ENCODE results near the gene RTN4RL2.

The RTN4RL2 gene

DNA sequence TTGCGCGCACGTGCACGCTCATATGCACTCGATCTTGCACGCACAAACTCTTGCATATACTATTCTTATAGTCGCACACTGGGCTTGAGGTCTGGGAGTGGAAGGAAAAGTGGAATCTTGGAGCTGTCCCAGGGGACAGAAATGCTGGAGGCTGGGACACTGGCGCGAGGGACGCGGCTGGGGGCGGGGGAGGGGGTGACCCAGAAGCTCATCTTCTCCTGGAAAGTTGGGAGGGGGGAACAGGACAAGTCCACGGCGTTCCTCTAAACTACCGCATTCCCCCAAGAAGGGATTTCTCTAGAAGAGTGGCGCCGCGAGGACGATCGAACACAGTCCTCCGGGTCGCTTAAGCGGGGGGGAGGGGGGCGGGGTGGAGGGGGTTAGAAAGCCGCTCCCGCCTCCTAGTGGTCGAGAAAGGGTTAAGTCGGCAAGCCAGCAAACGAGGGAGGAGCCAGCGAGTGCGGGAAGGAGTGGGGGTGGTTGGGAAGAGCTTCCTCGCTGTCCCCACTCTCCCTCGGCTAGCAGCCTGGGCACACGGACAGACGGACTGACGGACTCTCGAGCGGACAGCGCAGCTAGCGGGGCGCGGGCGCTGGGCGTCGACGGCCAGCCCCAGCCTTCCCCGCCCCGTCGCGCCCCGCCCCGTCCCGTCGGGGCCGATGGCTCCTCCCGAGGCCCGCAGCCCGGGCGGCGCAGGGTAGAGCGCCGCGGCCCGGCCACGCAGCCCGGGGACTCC is at the start of gene RTN4RL2:
TSS of gene RTN4RL2 (plus strand) at position 507 of the 736 bp plus-strand sequence. CDS start 338 bp downstream, outside the sequence.
- intact Hi-C loops (cut with DNase I) = no loop called here
- peak in 4 of 10 donors; percentile 58 to 93 (median 89) for DNase-seq

DNA sequence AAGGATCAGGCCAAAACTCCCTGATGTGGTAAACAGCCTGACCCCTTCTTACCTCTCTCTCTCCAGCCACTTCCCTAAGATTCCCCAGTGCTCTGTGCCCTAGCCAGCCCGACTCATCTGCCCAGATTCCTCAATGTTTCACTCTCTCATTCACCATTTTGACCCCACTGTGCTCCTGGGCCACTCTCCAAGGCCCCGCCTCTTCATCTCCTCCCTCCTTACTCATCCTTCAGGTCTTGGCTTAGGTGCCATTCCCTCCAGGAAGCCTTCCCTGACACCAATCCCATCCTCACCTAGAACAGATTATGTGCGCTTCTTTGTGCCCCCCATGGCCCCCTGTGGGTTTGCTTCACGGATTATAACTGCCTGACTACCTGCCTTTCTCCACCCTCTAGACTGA is 46.6 kb upstream of the RTN4RL2 start:
- intact Hi-C loops (cut with DNase I) = no loop called here
- no peak for DNase-seq

DNA sequence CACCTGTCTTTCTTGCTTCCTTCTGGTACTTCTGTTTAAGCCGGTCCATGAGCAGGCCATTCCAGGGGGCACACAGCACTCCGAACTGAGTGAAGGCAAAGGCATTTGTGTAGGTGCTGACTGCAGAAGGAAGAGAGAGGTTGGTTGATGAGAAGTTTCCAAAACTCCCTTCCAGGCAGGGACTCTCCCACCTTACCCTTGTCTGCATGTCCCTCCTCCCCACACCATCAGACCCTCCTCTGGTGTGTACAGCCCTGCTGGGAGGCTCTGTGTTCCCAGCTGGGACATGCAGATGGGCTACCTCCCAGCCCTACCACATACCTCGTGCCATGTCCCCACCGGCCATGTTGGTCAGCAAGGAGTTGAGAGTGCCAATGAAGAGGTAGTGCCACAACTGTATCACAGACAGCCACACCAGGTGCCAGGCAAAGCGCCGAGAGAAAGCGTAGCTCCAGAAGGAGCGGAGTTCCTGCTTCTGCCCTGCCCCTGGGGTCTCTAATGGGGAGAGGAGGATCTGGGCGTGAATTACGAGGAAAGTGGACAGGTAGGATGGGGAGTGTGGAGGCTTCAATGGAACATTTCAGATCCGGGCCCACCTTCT is 45.6 kb upstream of the RTN4RL2 start:
- intact Hi-C loops (cut with DNase I) = no loop called here
- DNase-seq = no peak

DNA sequence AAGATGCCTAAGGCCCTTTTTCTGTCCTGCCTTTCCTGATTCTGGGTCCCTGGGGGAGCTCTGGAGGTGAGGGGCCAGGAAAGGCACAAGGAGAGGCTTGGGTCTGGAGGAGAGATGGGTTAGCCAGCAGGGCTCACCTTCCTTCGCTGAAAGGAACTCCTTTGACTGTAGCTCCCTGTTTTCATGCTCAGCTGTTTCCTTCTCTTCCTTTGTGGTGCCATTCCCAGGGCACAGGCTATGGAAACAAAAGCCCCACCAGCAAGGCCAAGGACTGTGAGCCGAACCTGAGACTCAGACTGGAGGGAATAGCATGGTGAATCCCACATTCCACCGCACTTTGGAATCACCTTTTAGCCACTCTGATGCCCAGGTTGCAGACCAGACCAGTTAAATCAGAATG is 43.9 kb upstream of the RTN4RL2 start:
- DNase-seq = no peak
- intact Hi-C loops (cut with DNase I) = no loop called here

DNA sequence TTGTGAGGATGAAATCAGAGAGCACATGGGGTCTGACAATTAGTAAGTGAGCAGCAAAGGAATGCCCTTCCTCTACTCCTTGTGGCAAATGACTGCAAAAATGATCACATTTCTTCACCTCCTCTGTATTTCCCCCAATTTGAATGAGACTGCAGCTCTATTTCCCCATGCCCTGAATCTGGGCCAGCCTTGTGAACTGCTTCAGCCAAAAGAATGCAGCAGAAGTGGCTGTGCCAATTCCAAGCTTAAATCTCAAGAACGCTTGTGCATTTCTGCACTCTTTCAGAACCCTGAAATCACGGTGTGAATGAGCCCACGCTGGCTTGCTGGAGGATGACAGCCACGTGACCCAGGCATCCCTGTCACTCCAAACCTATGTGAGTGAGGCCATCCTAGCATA is 43.3 kb upstream of the RTN4RL2 start:
- no peak for DNase-seq
- intact Hi-C loops (cut with DNase I) = no loop called here

DNA sequence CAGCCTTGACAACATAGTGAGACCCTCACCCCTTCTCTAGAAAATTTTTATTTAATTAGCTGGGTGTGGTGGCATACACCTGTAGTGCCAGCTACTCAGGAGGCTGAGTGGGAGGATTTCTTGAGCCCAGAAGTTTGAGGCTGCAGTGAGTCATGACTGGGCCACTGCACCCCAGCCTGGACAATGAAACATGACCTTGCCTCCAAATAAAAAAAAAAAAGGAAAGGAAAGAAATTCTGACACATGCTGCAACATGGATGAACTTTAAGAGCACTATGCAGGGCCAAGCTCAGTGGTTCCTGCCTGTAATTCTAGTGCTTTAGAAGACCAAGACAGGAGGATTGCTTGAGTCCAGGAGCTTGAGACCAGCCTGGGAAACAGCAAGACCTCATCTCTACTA is 42.2 kb upstream of the RTN4RL2 start:
- intact Hi-C loops (cut with DNase I) = no loop called here
- DNase-seq = no peak

DNA sequence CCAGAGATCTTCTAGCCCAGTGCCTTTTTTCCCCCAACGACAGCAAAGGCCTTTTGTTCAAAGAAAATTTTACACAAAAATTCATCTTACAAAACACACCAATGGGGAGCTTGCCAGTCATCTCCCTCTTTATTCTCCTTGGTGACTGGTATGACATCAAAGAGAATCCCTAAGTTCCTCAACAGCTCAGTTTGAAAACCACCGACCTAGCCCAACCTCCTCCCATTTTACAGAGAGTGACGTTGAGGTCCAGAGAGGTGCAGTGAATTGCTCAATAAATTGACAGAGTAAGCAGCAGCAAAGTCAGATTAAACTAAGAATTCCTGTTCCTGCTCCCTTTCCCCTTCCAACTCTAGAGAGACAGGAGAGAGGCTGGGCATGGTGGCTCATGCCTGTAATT is 41.2 kb upstream of the RTN4RL2 start:
- intact Hi-C loops (cut with DNase I) = no loop called here
- no peak for DNase-seq

DNA sequence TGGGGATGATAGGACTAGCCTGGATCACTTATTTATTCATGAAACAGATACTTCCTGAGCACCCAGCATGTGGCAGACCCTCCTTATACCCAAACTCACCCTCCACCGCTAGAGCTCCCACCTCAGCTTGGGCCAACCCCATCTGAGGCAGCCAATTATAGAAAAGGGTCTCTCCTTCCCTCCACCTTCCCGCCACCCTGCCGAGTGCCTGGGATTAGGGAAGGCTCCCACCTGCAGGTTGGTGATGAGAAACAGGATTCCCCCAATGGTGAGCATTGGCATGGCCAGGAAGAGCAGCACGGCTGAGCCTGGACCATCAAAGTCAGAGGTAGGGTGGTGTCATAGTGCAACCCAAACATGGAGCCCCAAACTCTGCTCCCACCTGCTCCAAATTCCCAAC is 39.3 kb upstream of the RTN4RL2 start:
- no peak for DNase-seq
- intact Hi-C loops (cut with DNase I) = no loop called here

DNA sequence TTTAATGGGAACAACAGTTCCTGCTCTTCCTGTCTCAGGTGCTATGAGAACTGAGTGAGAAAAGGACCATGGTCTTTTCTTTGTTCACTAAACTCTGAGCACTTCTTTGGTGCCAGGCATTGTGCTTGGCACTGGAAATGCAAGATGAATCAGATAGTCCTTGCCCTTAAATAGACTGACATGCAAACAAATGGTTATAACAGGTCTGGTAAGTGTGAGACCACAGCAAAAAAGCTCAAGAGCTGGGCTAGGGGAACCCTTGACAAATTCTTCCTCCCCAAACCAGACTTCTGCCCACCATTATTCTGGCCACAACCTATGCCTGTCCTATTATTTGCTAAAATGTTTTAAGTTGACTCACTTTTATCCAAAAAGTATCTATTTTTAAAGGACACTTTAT is 38.5 kb upstream of the RTN4RL2 start:
- intact Hi-C loops (cut with DNase I) = no loop called here
- DNase-seq = no peak

DNA sequence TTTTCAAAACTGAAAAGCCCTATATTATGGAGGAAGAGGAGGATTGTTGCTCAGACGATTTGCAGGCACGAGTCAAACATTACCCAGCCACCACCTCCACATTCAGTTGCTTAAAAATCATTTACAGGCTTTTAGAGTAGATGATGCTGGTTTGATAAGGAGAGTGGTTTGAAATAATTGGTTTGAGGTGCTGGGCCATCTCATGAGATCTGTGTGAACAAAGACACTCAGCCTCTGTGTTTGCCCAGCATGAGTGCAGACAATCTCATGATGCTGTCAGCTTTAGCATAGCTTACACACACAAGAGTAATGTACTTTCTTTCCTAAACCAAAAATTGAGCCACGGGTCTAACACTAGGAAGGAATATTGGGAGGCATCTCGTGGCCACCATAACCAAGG is 37.7 kb upstream of the RTN4RL2 start:
- intact Hi-C loops (cut with DNase I) = no loop called here
- DNase-seq = no peak

DNA sequence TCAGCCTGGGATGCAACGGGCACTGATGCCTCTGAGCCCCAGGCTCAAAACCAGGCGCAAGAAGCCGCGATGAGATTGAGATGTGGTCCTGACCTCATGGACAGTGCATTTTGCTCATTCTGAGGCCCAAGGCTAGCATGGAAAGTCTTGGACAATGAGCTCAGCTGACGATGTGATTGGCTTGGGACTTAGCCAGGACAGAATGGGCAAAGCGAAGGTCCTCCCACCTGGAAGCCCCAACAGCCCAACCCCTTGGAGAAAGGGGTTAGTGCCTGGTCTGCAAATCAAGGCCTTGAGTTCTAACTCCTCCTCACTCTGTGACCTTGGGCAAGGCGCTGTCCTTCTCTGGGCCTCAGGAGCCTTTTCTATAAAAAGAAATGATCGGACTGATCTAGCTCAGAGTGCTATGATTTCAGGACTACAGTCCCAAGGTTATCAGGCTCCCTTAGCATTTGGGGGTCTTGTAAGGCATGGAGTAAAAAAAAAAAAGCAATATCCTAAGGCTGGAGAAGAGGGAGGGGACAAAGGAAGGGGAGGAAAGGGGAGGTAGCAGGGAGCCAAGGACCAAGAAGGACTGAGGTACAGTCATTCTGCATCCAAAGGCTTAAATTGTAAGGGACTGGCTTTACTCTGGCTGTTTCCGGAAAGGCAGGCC is 36.1 kb upstream of the RTN4RL2 start:
- DNase-seq = peak in 1 of 10 donors; percentile 49
- intact Hi-C loops (cut with DNase I) = no loop called here

DNA sequence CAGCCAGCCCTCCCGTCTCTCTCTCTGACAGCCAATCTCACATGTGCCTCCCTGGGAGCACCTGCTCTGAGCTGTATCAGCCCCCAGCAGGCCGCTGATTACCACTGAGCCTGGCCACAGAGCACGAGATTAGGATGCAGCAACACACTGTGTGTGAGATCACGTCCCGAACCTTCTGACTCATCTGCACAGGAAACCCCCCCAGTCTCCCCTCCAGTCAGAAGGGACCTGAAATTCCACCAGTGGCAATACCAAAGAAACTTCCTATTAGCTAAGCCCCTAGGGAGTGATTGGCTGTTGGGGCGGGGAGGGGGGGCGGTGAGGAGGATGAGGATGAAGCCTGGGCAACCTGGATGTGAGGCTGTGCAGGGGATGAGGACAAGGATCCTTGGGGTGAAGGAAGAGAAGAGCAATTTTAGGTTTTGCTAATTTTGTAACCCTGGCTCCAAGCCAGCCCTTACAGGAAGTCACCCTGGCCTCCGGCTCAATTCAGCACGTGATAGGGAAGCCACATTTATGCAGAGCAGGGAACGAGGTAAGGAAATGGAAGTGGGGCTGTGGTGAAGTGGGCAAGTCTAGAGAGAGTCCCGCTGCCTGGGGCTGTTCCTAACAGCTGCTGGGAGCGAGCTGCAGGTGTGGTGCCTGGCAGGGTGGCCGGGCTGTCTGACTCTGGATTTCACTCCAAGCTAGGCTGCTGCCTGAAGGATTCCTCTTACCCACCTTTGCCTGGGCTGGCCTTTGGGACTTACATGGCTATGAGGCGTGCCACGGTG is 35.4 kb upstream of the RTN4RL2 start:
- intact Hi-C loops (cut with DNase I) = no loop called here
- DNase-seq = peak in 2 of 10 donors; percentile 32 to 70

DNA sequence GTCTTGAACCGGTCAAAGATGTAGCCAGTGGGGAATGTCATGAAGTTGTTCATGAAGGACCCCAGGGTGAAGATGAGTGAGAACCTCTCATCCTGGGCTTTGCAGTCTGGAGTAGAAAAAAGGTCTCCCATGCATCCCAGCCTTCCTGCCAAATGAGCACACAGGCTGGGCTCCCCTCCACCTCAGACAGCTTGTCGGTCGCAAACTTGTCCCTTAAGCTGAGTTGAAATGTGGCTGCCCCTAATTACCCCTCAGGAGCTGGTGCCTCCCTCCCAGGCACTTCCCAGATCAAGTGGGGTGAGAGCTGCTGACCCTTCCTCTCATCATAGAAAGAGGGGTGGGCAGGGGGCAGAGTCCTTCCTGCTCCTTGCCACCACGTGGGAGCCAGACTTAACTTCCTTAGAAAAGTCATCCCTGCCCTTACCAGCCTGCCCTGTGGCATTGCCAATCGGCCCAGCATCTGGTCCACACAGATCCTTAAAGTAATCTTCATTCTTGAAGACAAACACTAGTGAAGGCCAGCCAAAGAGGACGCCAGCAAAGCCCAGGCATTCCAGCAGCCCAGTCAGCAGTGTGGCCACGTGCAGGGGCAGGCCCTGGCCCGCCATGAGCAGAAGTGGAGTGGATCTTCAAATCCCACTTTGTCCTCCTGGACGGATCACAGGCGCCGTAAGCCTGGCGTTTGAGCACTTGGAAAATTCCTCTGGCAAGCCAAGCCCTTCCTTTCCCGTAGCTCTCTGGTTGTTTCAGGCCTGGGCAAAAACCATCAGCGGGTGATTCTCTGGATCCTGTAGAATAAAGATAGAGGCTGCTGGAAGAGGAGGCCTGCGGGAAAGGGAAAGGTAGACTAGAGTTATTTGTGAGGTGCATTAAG is 34.5 kb upstream of the RTN4RL2 start:
- peak in 1 of 10 donors; percentile 77 for DNase-seq
- intact Hi-C loops (cut with DNase I) = no loop called here

DNA sequence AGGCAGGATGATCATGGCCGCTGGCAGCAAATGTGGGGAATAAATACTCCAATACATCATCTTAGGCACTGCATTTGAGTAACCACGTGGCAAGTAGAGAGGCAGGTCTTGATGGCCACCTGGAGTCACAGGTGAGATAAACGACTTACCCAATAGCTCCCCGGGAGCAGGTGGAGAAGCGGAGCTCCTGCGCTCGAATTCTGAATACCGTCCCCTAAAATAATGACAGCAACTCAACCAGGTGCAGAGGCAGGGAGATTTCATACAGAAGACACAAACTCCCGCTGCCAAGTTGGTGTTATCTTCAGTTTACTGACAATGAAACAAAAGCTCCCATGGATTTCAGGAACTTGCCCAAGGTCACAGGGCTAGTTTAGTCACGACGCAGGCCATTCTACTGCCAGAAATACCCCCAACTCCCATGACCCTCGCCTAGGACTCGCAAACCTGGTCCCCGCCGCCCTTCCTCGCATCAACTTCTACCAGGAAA is 33.8 kb upstream of the RTN4RL2 start:
- DNase-seq = peak in 1 of 10 donors; percentile 30
- intact Hi-C loops (cut with DNase I) = no loop called here

DNA sequence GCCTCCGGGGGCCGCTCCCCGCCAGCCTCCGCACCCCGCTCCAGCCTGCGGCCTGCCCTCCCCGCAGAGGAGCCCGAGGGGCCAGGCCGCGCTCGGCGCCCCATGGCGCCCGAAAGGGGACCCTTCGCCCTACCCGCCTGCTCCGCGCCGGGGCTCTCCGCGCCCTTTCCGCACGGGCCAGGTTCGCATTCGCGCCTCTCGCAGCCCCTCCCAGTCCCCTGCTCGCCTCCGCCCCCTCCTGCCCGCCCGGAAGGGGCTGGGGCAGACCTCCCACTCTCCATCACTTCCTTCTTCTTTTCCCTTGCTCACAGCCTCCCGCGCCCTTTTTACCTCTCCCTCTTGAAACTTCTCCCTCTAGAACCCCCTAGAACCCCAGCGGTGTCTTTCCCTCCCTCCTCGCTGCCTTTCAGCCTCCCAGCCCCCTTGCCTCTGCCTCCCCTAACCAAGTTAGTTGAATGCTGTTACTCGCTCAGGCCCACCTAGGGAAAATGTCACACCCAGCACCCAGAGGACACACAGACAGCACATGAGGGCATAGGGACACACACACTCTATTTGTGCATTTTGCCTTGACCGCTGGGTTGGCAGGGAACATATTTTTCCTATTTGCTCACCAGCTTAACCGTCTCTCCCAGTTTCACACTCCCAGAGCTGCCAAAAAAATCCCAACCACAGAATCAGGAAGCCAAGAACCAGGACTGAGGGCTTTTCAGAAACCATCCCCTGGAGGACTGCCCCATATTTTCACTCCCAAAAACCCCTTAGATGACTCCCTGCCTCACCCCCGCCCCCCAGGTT is 33.2 kb upstream of the RTN4RL2 start, which contains the start of gene SLC43A3:
TSS of gene SLC43A3 (minus strand) at position 193 of the 798 bp plus-strand sequence. CDS start 949 bp downstream, outside the sequence.
- intact Hi-C loops (cut with DNase I) = no loop called here
- peak in 6 of 10 donors; percentile 21 to 86 (median 37) for DNase-seq

DNA sequence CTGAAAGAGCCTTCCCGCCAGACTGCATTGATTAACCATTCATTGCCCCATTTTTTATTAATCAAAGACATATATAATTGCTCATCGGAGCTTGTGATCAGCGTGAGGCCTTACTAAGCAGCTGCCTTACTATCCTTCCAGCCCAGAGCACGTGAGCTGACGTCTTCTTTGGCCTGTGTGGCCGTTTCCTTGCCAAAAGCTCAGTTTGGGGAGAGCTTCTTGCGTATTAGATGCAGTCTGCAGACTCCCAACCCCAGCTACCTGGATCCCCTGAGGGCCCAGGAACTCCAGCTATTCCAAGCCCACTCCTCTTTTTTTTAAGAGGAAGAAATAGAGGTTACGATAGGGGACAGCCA is 32.6 kb upstream of the RTN4RL2 start:
- intact Hi-C loops (cut with DNase I) = no loop called here
- DNase-seq = peak in 4 of 10 donors; percentile 31 to 80 (median 56)

DNA sequence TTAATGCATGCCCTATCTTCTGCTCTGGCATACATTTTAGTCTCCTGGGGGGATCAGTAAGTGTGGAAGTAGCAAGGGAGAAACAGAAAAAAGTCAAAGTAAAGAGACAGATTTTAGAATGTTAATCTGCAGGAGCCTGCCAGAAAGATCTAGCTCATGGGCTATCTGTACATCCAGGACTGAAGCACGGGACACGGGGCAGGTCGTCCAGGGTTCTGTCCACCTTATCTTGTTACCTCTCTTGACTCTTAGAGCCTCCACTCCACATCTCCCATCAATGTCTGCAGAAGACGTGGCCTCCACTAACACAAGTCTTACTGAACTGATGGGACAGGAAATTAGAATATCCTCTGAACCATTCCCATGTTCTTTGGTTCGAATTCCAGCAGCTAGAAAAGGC is 31.7 kb upstream of the RTN4RL2 start:
- intact Hi-C loops (cut with DNase I) = no loop called here
- DNase-seq = no peak

DNA sequence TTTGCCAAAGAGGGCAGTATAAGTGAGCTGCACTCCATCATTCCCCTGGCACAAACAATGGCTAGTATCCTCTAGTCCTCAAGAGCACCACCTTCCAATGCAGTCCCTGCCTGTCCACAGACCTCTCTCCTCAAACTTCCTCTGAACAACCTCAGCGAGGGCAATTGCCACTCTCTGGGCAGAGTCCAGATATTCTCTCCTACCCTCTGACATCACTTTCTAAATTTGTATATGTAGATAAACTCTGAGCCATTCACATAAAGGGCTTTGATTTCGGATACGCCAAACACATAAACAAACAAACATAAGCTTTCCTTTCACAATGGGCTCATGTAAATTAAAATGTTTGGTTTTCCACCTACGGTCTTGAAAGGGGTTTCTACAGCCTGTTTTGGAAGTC is 30.4 kb upstream of the RTN4RL2 start:
- no peak for DNase-seq
- intact Hi-C loops (cut with DNase I) = no loop called here

DNA sequence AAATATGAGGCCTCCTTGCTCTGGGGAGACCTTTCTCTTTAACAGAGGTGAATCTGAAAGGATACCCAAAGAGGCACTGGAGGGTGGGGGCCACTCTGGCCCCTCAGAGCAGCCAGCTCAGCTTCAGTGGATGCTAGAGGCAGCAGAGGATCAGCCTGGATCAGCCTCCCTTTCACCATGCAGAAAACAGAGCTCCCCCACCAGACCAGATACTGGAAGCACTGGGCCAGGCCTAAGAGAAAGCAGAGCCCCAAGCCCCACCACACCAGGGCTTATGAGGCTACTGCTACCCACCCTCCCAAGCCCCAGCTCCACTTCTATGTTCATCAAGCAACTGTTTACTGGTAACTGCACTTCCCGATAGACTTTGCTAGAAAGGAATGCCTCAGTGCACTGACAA is 29.4 kb upstream of the RTN4RL2 start:
- intact Hi-C loops (cut with DNase I) = no loop called here
- DNase-seq = peak in 1 of 10 donors; percentile 31

Measured in posterior cingulate gyrus (tissue), 11 donors.